HFFc6 (cell line): ENCODE data around the gene RGS7. TPM values are rescaled to one million over a fixed set of nuclear protein-coding genes. Genes with fewer than 3 reads are reported as not detected.

Experiments
- DNase-seq: peaks from one replicate; pipeline ENCODE4 v3.0.0-alpha.2; 2018
- H3K27ac Mint-ChIP-seq: 2 replicates; pipeline ENCODE4 v1.8.0; 2020; ENCODE audit warnings: mild to moderate bottlenecking, mixed read lengths
- H3K27me3 Mint-ChIP-seq: 2 replicates; pipeline ENCODE4 v1.8.0; 2021; ENCODE audit warnings: mild to moderate bottlenecking, moderate library complexity, mixed read lengths; ENCODE audit not compliant: insufficient read depth
- H3K36me3 Mint-ChIP-seq: 2 replicates; pipeline ENCODE4 v1.8.0; 2021; ENCODE audit warnings: low read depth, mixed read lengths
- H3K4me1 Mint-ChIP-seq: 2 replicates; pipeline ENCODE4 v1.8.0; 2020; ENCODE audit warnings: low read depth, mixed read lengths
- H3K4me3 Mint-ChIP-seq: 2 replicates; pipeline ENCODE4 v1.8.0; 2020; ENCODE audit warnings: mild to moderate bottlenecking, moderate library complexity, mixed read lengths
- H3K9me3 Mint-ChIP-seq: 2 replicates; pipeline ENCODE4 v1.8.0; 2020; ENCODE audit warnings: mild to moderate bottlenecking, mixed read lengths
- total RNA-seq, 6 experiments: library from RNA; stranded (reverse); fragmentation: NEBNext Ultra II Directional; extraction: Animal tissue kit (Norgen Biotek cat#: 25700); gene quantifications; 2 replicates in 1 of 6; 3 replicates in 5 of 6; pipeline ENCODE4 v1.2.3, GENCODE V29; 2021
- TF ChIP-seq, protein P1 (sequence below): fragments of 200-600 bp; sonication (generic); IDR thresholded peaks from 2 replicates; pipeline ENCODE4 v1.5.0; 2021; ENCODE audit warnings: antibody characterized with exemption, mild to moderate bottlenecking

Gene RGS7
- total RNA-seq, 6 experiments from 2014 or later = 1.5 to 2.4 (median 2.1) TPM

DNA sequence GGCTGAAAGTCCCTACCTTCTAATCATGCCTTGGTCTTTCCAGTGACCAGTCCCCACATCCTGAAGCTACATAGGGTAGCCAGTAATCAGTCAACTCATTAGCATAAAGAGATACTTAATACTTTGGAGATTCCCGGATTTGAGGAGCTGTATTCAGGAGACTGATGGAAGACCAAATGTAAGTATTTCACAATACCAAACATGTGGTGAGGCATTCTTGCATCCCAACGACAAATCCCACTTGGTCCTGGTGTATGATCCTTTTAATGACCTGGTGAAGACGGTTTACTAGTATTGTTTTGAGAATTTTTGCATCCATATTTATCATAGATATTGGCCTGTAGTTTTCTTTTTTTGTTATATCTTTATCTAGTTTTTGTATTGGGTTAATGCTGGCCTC, 40.6 kb downstream of the RGS7 start:
- Mint-ChIP-seq H3K4me1 (peaks cover 3% of the 10 kb centered on the region), H3K27ac (no peak overlapping the region), H3K36me3 (no peaks in the 10 kb centered on the region), H3K27me3 (peaks cover 5% of the 10 kb centered on the region), H3K9me3 (no peaks in the 10 kb centered on the region), H3K4me3 (no peak overlapping the region)
- TF ChIP-seq, protein P1, sequence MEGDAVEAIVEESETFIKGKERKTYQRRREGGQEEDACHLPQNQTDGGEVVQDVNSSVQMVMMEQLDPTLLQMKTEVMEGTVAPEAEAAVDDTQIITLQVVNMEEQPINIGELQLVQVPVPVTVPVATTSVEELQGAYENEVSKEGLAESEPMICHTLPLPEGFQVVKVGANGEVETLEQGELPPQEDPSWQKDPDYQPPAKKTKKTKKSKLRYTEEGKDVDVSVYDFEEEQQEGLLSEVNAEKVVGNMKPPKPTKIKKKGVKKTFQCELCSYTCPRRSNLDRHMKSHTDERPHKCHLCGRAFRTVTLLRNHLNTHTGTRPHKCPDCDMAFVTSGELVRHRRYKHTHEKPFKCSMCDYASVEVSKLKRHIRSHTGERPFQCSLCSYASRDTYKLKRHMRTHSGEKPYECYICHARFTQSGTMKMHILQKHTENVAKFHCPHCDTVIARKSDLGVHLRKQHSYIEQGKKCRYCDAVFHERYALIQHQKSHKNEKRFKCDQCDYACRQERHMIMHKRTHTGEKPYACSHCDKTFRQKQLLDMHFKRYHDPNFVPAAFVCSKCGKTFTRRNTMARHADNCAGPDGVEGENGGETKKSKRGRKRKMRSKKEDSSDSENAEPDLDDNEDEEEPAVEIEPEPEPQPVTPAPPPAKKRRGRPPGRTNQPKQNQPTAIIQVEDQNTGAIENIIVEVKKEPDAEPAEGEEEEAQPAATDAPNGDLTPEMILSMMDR = no peak
- no peak for DNase-seq

DNA sequence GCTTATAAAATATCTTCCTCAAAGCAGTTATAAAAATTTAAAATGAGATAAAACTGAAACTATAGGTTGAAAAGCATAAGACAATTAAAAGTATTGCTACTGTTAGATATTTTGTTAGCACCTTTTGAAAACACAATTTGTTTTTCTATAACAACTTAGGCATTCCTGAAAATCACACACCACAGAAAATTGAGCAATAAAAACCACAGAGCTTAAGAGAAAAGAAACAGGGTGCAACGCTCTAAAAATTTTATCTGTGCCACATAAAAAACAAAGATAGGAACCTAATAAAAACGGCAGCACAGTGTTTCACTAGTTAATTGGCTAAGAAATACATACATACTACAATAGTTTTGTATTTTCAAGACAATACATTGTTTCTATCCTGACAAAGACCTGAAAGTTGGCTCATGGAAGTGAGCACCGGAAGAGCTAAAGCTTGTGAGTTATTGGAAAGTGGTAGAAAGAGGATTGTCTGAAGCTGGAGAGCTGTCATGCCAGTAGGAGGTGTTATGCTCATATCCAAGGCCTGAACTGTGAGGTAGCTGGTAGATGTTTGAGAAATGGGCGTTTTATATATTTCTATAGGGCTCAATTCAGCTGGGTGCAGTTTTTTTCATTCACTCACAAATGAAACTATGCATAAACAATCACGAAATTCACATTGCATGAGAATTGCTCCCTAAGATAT, 45.8 kb downstream of the RGS7 start:
- no peak overlapping the region for H3K27ac Mint-ChIP-seq
- no peaks in the 10 kb centered on the region for H3K9me3 Mint-ChIP-seq
- H3K36me3 Mint-ChIP-seq = no peaks in the 10 kb centered on the region
- DNase-seq = no peak
- TF ChIP-seq, protein P1 = peak; percentile 37
- peak overlapping the region; percentile 36 for H3K4me3 Mint-ChIP-seq
- no peaks in the 10 kb centered on the region; the same call in 1 of the 2 replicates for H3K27me3 Mint-ChIP-seq
- H3K4me1 Mint-ChIP-seq = peaks cover 18% of the 10 kb centered on the region

DNA sequence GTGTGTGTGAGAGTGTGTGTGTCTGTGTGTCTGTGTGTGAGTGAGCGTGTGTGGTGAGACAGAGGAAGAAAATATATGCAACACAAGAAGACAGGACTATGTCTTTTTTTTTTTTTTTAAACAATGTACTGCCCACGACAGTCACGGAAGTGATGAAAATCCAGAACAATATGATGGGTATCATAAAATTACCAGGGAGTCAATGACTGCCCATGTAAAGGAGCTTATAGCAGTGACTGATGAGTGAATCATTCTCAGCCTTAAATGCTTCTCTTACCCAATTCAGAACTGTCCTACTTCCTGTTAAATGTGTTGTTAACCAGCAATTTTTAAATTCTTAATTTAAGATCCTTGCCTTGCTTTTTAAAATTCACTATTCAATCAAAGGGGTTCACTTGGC, 46.6 kb downstream of the RGS7 start:
- TF ChIP-seq, protein P1 = no peak
- no peak overlapping the region for H3K27ac Mint-ChIP-seq
- peak overlapping the region; percentile 36; the same call in 1 of the 2 replicates for H3K4me3 Mint-ChIP-seq
- peaks cover 18% of the 10 kb centered on the region for H3K4me1 Mint-ChIP-seq
- H3K9me3 Mint-ChIP-seq = no peaks in the 10 kb centered on the region
- peak; percentile 30 for DNase-seq
- H3K27me3 Mint-ChIP-seq = no peaks in the 10 kb centered on the region; the same call in 1 of the 2 replicates
- H3K36me3 Mint-ChIP-seq = no peaks in the 10 kb centered on the region

DNA sequence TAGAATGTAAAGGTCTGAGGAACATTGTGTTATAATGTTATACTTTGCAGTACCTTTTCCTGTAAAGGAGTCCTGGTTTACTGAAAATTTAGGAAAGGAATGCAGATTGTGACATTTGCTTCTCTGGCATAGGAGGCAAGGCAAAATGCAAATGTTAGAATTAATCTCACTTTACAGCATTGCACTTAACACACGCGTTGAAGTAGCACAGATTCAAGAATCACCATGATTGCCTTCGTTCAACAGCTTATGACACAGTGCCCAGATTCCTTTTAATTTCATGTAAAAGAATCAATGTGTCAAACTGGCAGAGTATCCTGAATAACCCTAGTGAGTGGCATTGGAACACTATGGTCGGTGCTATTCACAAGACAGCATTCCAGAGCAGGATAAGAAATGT, 47.4 kb downstream of the RGS7 start:
- H3K9me3 Mint-ChIP-seq = peaks cover 4% of the 10 kb centered on the region; the same call in 1 of the 2 replicates

DNA sequence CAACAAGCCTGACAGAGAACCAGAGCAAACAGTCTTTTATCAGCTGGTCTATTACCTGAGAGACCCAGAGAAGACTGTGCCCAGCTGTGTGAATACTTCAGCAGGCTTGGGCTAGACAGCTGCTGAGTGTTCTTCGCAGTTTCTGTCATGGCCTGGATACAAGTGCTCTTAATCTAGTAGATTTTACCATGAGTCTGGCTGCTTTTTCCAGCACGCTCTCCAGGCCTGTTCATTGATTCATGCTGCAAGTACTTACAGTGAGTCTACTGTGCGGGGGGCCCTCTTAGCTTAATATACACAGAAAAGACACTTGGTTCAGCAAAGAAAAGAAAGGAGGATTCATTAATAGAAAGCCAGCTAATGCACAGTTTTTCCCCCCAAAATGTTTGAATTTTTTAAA, 48.5 kb downstream of the RGS7 start:
- H3K9me3 Mint-ChIP-seq = peaks cover 11% of the 10 kb centered on the region
- H3K4me1 Mint-ChIP-seq = peaks cover 18% of the 10 kb centered on the region
- no peak overlapping the region for H3K4me3 Mint-ChIP-seq
- H3K27ac Mint-ChIP-seq = no peak overlapping the region
- TF ChIP-seq, protein P1 = no peak
- H3K36me3 Mint-ChIP-seq = peaks cover 11% of the 10 kb centered on the region; the same call in 1 of the 2 replicates
- DNase-seq = no peak
- no peaks in the 10 kb centered on the region; the same call in 1 of the 2 replicates for H3K27me3 Mint-ChIP-seq

More for the DNA sequence above, 47.4 kb downstream of the RGS7 start:
- no peaks in the 10 kb centered on the region; the same call in 1 of the 2 replicates for H3K27me3 Mint-ChIP-seq
- peaks cover 3% of the 10 kb centered on the region; the same call in 1 of the 2 replicates for H3K36me3 Mint-ChIP-seq
- peaks cover 18% of the 10 kb centered on the region for H3K4me1 Mint-ChIP-seq
- TF ChIP-seq, protein P1 = no peak
- DNase-seq = no peak
- no peak overlapping the region for H3K4me3 Mint-ChIP-seq
- no peak overlapping the region for H3K27ac Mint-ChIP-seq
